Dendritic cell treated with granulocyte-macrophage colony-stimulating factor and Interleukin-4, amounts not matched to agents 40 ng/mL and 50 ng/mL, for 4 days (primary cell): ENCODE data around the gene TECPR2.

Experiments used
- H3K27ac Mint-ChIP-seq: one replicate; pipeline ENCODE4 v1.8.0; 2022; ENCODE audit warnings: mild to moderate bottlenecking, mixed read lengths
- H3K27me3 Mint-ChIP-seq: one replicate; pipeline ENCODE4 v1.8.0; 2022; ENCODE audit warnings: mild to moderate bottlenecking, mixed read lengths
- H3K36me3 Mint-ChIP-seq: one replicate; pipeline ENCODE4 v1.8.0; 2022; ENCODE audit warnings: low read depth, mixed read lengths
- H3K4me1 Mint-ChIP-seq: one replicate; pipeline ENCODE4 v1.8.0; 2022; ENCODE audit warnings: low read depth, mixed read lengths
- H3K4me3 Mint-ChIP-seq: one replicate; pipeline ENCODE4 v1.8.0; 2022; ENCODE audit warnings: mild to moderate bottlenecking, moderate library complexity, mixed read lengths
- H3K9me3 Mint-ChIP-seq: one replicate; pipeline ENCODE4 v1.8.0; 2022; ENCODE audit warnings: mixed read lengths
- intact Hi-C: fragments of 100-400 bp; cut with micrococcal nuclease; formaldehyde crosslinking; loops from one replicate; pipeline ENCODE4 v1.15.0; 2022

Gene TECPR2

GRCh38 chr14:102497998-102498677, 135.4 kb downstream of the TECPR2 start:
- peak overlapping the region; percentile 27 for H3K27ac Mint-ChIP-seq
- no peaks in the 10 kb centered on the region for H3K27me3 Mint-ChIP-seq
- H3K36me3 Mint-ChIP-seq = peaks cover 42% of the 10 kb centered on the region

GRCh38 chr14:102498678-102499265, 136.0 kb downstream of the TECPR2 start:
- Mint-ChIP-seq H3K27ac (no peak overlapping the region), H3K4me1 (peaks cover 21% of the 10 kb centered on the region), H3K27me3 (no peaks in the 10 kb centered on the region), H3K36me3 (peaks cover 41% of the 10 kb centered on the region), H3K9me3 (no peaks in the 10 kb centered on the region), H3K4me3 (no peak overlapping the region)
- intact Hi-C loops = no loop called here

More at GRCh38 chr14:102497998-102498677, 135.4 kb downstream of the TECPR2 start:
- Mint-ChIP-seq H3K4me1 (peaks cover 17% of the 10 kb centered on the region), H3K4me3 (no peak overlapping the region), H3K9me3 (no peaks in the 10 kb centered on the region)
- intact Hi-C loops = no loop called here

- H3K4me1 Mint-ChIP-seq = peaks cover 24% of the 10 kb centered on the region
- peak overlapping the region; percentile 86 for H3K27ac Mint-ChIP-seq
- no peaks in the 10 kb centered on the region for H3K9me3 Mint-ChIP-seq
- no peak overlapping the region for H3K4me3 Mint-ChIP-seq
- intact Hi-C loops = no loop called here
- H3K27me3 Mint-ChIP-seq = no peaks in the 10 kb centered on the region
- H3K36me3 Mint-ChIP-seq = peaks cover 41% of the 10 kb centered on the region
These were observed 136.8 kb downstream of the TECPR2 start for GRCh38 chr14:102499401-102500157.

- Mint-ChIP-seq H3K27me3 (no peaks in the 10 kb centered on the region), H3K4me1 (peaks cover 24% of the 10 kb centered on the region), H3K9me3 (no peaks in the 10 kb centered on the region), H3K27ac (peak overlapping the region; percentile 86), H3K36me3 (peaks cover 41% of the 10 kb centered on the region), H3K4me3 (no peak overlapping the region)
- intact Hi-C loops = no loop called here
These were observed 137.5 kb downstream of the TECPR2 start for GRCh38 chr14:102500158-102500662.

- intact Hi-C loops = no loop called here
- H3K36me3 Mint-ChIP-seq = peaks cover 41% of the 10 kb centered on the region
- H3K9me3 Mint-ChIP-seq = no peaks in the 10 kb centered on the region
- no peaks in the 10 kb centered on the region for H3K27me3 Mint-ChIP-seq
- no peak overlapping the region for H3K4me3 Mint-ChIP-seq
- peaks cover 24% of the 10 kb centered on the region for H3K4me1 Mint-ChIP-seq
- peak overlapping the region; percentile 86 for H3K27ac Mint-ChIP-seq
These were observed 138.0 kb downstream of the TECPR2 start for GRCh38 chr14:102500713-102501112.

- Mint-ChIP-seq H3K27me3 (no peaks in the 10 kb centered on the region), H3K4me1 (peaks cover 24% of the 10 kb centered on the region), H3K36me3 (peaks cover 41% of the 10 kb centered on the region), H3K9me3 (no peaks in the 10 kb centered on the region), H3K4me3 (no peak overlapping the region), H3K27ac (no peak overlapping the region)
- intact Hi-C loops = no loop called here
These were observed 139.1 kb downstream of the TECPR2 start for GRCh38 chr14:102501751-102502315.

- no peaks in the 10 kb centered on the region for H3K9me3 Mint-ChIP-seq
- intact Hi-C loops = no loop called here
- no peak overlapping the region for H3K27ac Mint-ChIP-seq
- H3K4me1 Mint-ChIP-seq = peaks cover 24% of the 10 kb centered on the region
- no peak overlapping the region for H3K4me3 Mint-ChIP-seq
- H3K27me3 Mint-ChIP-seq = no peaks in the 10 kb centered on the region
- H3K36me3 Mint-ChIP-seq = peaks cover 39% of the 10 kb centered on the region
These were observed 139.8 kb downstream of the TECPR2 start for GRCh38 chr14:102502571-102502970.

- Mint-ChIP-seq H3K4me3 (no peak overlapping the region), H3K27me3 (no peaks in the 10 kb centered on the region), H3K4me1 (peaks cover 34% of the 10 kb centered on the region), H3K9me3 (no peaks in the 10 kb centered on the region), H3K36me3 (peaks cover 36% of the 10 kb centered on the region), H3K27ac (no peak overlapping the region)
- intact Hi-C loops = no loop called here
These were observed 141.0 kb downstream of the TECPR2 start for GRCh38 chr14:102503641-102504327.

GRCh38 chr14:102504328-102504999, 141.7 kb downstream of the TECPR2 start:
- Mint-ChIP-seq H3K36me3 (peaks cover 29% of the 10 kb centered on the region), H3K4me3 (no peak overlapping the region), H3K27me3 (no peaks in the 10 kb centered on the region), H3K27ac (no peak overlapping the region), H3K9me3 (no peaks in the 10 kb centered on the region), H3K4me1 (peaks cover 36% of the 10 kb centered on the region)
- intact Hi-C loops = no loop called here

GRCh38 chr14:102505000-102505619, 142.4 kb downstream of the TECPR2 start:
- H3K27ac Mint-ChIP-seq = no peak overlapping the region
- no peak overlapping the region for H3K4me3 Mint-ChIP-seq

GRCh38 chr14:102505775-102506625, 143.3 kb downstream of the TECPR2 start:
- intact Hi-C loops = no loop called here
- Mint-ChIP-seq H3K36me3 (peaks cover 28% of the 10 kb centered on the region), H3K4me1 (peaks cover 31% of the 10 kb centered on the region), H3K27ac (no peak overlapping the region), H3K9me3 (no peaks in the 10 kb centered on the region), H3K4me3 (no peak overlapping the region), H3K27me3 (peaks cover 3% of the 10 kb centered on the region)

More at GRCh38 chr14:102505000-102505619, 142.4 kb downstream of the TECPR2 start:
- Mint-ChIP-seq H3K4me1 (peaks cover 31% of the 10 kb centered on the region), H3K9me3 (no peaks in the 10 kb centered on the region), H3K36me3 (peaks cover 28% of the 10 kb centered on the region), H3K27me3 (no peaks in the 10 kb centered on the region)
- intact Hi-C loops = no loop called here

- H3K4me1 Mint-ChIP-seq = peaks cover 31% of the 10 kb centered on the region
- H3K4me3 Mint-ChIP-seq = no peak overlapping the region
- H3K36me3 Mint-ChIP-seq = peaks cover 28% of the 10 kb centered on the region
- intact Hi-C loops = no loop called here
- no peak overlapping the region for H3K27ac Mint-ChIP-seq
- peaks cover 5% of the 10 kb centered on the region for H3K27me3 Mint-ChIP-seq
- no peaks in the 10 kb centered on the region for H3K9me3 Mint-ChIP-seq
These were observed 143.8 kb downstream of the TECPR2 start for GRCh38 chr14:102506626-102506925.
